ENCODE results near the gene GIPC2.
"Not testable (repeated sequence)": the region's sequence is repeated elsewhere in the genome, so short reads cannot be mapped to it uniquely, and the experiment has no call there.

Gene GIPC2

DNA sequence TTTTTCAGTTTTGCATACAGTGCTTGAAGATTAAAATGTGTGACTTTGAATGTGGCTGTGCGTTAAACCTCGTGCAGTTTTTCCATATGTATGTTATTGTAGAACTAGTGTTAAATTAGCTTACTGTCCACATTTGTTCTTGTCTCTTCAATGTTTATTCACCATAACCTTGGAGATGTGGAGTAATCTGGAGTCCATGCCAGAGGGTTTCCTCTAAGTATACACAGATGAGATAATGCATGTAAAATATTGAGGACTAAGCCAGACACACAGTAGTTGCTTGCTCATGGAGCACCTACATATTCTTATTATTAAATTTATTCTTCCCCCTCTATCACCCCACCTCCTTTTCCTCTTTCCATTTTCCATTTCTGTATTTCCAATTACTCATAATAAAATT is 7.7 kb upstream of the GIPC2 start:
- DNase-seq = no peak

DNA sequence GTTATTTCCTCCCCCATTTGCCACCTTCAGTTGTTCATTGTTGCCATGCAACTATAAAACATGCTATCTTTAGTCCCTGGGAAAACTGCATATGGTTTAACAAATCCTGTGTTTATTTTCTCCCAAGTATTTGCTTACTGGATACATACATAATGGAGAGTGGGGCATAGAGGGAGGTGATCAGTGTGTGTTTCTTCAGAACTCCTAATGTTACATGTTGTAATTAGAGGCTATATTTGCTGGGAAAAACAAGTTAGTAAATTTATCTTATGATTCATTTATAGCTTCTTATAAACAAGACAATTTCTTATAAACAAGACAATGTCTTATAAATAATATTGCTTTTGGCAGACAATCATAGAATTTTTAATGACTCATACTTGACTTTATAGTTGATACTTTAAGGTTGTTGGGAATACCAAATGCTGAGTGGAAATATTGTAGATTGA is 7.3 kb upstream of the GIPC2 start:
- DNase-seq = no peak

DNA sequence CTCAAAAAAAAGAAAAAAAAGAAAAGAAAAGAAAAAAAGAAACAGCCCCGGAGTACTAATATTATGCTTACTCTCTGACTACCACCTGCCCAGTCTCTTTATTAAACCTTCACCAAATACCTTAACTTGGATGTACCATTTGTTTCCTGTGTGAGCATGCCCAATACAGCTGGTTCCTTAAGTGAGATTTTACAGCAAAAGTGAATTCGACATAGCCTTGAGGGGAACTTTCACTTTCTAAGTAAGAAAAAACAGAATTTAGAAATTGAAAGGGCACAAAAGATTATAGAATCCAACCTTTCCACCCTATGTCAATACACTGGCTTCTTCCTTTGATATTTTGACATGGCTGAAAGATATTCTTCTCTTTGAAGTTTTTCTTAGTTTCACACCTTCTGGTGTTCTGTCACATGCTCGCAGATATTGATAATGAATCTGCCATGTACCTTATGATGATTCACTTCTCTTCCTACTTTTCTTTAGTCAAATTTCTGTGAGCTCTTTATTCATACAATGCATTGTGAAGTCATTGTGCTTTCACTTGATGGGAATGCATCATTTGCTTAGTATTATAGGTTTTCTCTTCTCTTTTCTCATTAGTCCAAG is 5.2 kb upstream of the GIPC2 start:
- no peak for DNase-seq

DNA sequence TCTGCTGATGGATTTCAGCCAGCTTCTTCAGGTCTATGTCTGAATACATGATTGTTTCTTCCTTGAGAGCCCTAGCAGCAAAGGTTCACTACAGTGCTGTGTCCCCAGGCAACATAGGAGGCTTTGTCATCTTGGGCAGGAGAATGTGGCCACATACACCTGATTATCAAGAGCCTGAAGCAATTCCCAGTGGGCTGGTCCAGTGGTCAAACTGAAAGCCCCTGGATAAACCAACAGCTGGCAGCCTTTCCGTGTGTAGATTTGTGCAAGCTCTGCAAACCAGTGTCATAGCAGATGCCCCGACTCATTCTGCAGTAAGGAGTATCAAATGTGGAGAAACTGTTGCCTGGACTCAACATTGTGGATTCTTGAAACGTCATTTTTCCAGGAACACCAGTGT is 2.3 kb upstream of the GIPC2 start:
- no peak for DNase-seq

DNA sequence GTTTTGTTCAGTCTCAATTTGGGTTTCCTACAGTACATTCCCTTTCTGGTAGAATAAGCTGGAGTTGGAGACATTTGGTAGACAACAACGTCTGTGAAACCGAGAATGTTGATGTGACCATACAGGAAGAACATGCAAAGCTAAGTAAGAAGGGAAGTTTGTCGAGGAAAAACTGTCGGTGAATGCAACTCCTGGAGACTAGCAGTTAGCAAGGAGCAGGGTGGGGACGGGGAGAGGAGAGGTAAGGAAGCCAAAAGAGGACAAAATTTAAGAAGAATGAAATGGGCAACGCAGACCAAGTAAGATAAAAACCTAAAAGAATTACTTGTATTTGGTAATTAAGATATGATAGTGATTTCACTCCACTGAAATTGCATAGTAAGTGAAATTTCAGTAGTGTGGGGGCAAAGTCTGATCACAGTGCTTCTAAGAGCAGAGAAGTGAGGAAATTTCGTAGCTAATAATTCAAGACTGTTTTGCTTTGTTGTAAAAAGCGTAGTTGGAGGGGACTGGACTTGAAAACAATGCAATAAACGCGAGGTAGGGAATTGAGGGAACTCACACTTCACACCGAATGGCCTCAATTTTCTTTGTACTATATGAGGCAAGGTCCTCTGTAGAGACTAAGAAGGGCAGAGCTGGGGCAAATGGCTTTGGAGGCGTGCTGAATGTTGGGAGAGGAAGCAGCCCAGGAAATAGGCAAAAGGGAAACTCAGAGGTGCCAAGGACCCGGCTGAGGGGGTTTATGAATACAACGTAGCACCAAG is 787 bp upstream of the GIPC2 start:
- no peak for DNase-seq

DNA sequence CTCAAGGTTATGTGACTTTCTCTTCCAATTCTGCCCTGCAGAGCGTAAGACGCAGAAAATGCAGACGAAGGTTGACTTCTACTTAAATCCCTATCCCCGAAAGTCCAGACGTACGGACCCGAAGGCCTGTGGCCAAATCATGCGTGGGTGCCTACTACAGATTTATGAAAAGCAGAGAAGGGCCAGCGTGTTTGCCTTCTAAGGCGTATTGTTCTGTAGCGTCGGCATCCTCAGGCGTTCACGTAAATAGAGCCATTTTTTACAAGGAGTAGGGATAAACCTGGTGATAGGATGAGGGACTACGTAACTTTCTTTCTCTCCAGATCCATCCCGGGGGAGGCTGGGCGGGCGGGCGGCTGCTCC is 222 bp upstream of the GIPC2 start:
- no peak for DNase-seq

DNA sequence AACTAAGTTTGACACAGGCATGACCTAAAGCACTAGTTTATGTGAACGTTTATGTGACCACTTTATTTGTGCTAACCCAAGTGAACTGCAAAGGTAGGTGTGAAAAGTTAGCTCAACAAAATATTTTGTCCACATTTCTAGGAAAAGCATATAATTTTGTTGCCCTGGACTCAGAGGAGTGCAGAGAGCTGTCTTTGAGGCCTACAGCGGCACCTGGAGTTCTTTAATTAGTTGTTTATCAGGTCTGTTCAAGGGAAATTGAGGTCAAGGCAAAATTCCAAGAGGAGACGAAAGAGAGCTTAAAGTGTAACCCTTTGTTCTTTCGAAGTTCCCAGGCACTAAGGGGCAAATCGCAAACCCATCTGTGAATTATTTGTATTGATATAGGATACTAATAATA is 1.3 kb downstream of the GIPC2 start:
- no peak for DNase-seq

DNA sequence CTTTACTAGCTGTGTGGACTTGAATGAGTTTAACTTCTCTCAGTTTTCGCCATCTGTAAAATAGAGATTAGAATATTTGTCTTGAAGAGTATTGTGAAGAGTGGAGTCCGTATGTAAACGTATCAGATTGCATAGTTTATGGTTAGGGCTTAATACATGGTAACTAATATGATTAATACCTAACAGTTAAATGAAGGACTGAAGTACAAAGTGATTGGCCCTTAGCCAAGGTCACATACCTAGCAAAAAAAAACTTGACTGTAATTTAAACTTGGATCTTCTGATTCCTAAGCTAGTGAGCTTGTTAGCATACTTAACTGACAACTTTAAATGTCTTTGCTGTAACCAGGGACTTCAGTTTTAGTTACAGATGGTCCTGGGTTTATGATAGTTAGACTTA is 1.9 kb downstream of the GIPC2 start:
- DNase-seq = no peak

DNA sequence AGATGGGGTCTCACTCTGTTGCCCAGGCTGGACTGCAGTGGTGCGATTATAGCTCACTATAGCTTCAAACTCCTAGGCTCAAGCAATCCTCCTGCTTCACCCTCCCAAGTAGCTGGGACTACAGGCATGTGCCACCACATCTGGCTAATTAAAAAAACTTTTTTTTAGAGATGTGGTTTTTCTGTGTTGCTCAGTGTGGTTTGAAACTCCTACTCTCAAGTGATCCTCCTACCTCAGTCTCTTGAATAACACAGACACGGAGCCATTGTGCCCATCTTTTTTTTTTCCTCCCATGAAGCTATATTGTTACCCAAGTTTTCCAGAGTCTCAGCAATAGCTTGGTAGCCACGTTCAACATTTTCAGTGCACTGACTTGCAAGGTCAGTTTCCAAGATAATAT is 2.7 kb downstream of the GIPC2 start:
- DNase-seq = no peak

DNA sequence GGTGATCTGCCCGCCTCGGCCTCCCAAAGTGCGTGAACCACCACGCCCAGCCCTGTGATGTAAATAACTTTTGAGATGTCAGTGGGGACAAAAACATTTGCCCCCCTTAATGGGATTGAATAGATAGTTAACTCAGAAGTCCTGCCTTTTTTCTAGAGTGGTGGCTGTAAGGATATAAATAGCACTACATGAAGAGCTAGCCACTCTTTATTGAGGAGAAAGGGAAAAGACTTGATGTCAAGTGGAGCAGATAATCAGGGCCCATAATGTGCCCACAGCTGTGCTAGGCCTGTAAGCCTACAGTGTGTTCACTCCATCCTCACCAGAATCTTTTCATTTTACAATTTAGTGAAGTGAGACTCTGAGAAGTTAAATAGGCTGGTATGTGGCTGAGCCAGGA is 3.6 kb downstream of the GIPC2 start:
- no peak for DNase-seq

DNA sequence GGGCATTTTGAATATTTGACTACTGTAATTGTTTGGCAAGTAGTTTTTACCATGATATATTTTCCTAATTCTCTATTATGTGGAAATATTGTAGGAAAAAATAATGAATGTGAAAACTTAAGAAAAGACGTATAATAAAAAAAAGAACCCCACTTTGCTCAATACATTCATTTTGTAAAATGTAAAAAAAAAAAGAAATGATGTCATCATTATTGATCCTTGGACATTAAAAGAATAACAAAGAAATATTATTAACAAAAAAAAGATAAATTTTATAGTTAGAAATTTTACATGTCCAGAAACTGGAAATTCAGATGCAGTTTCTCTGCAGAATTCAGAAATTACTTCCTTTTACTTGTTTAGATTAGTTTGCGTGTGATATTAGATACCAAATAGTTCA is 5.2 kb downstream of the GIPC2 start:
- no peak for DNase-seq

DNA sequence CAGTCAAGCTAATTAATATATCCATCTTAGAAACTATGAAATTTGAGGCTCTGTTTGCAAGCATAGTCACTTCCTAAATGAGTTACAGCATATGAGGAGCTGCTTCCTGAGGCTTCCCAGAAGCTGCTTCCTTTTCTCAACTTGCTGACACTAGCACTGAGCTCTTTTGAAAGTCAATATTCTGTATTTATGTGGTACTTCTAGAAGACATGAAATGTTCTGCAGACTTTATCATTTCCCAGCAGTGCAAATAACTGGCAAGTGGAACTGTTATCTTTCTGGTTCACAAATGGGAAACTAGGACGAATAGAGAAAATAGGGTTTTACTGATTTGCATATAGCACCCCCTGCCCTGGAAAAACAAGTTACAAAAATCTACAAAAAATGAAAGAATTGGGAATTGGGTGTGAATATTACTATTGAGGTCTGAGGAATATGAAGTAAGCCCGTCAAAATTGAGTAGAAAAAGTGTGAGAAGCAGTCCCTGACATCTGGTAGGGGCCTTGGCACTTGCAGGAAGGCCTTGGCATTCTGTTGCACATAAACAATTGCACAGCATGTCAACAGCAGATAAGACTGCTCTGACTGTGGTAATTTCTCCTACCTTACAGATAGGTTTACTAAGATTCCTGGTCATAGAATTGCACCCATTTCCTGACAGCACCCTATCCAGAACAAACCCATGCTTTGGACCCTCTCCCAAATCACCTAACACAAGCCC is 7.1 kb downstream of the GIPC2 start:
- DNase-seq = no peak

DNA sequence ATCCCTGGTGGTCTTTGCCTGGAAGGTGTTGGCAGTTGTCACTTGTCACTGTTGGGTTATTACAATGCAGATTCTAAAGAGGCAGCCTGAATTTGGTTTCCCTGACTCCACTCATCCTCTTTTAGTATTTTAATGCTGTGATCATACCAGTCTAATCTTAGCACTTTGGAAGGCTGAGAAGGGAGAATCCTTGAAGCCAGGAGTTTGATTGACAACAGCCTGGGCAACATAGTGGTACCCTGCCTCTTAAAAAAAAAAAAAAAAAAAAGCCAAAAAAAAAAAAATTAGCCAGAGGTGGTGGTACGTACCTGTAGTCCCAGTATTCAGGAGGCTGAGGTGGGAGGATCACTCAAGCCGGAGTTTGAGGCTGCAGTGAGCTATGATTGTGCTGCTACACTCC is 7.7 kb downstream of the GIPC2 start:
- no peak for DNase-seq

DNA sequence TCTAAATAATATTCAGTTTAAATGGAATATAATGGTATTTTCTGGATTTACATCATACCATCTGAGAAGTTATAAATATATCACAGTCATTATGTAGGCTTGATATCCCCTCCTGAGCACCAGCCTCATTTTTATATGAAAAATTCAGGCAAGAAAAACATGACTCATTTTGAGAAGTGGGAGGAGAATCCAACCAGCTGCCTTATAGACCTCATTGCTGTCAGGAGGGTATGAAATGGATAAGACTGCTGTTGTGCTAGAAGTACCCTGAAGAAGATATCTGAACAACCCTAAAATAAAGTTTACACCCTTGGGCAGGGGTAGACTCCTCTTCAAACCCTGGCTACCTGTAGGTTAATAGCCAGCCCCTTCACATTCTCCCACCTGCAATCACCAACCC is 8.8 kb downstream of the GIPC2 start:
- DNase-seq = no peak

DNA sequence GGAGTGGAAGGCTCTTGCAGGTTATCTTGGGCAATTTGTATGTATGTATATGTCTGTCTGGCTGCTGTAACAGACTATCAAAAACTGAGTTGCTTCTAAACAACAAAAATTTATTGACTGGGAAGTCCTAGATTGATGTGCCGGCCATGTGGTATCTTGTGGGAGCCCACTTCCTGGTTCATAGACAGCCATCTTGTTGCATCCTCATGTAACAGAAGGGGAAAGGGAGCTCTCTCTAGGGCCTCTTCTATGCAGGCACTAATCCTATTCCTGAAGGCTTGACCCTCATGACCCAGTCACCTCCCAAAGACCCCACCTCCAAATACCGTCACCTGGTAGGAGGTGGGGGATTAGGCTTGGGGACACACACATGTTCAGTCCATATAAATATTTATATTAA is 9.2 kb downstream of the GIPC2 start:
- DNase-seq = no peak

DNA sequence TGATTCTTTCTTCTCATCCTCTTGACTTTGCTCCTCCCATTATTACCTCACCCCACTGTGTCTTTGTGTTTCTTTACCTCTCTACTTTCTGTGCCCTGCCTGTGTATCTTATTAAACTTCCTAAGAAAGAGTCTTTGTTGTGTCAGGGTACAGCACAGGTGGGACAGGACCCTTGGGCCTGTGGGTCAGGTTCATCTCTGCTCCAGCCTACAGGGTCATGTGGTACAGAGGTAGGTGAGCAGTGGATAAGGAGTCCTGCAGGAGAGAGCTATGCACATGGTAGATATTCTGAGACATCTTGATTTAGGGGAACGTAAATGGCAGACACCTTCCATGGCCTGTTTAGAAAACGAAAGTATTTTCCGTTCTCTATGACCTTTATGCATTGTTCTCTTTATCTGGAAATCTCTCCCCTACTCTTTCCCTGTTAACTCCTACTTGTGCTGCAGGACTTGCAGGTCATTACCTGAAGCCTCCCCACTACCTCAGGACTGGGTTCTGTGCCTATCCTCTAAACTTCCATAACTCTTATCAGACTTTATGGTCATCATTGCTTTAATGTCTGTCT is 9.9 kb downstream of the GIPC2 start:
- no peak for DNase-seq

DNA sequence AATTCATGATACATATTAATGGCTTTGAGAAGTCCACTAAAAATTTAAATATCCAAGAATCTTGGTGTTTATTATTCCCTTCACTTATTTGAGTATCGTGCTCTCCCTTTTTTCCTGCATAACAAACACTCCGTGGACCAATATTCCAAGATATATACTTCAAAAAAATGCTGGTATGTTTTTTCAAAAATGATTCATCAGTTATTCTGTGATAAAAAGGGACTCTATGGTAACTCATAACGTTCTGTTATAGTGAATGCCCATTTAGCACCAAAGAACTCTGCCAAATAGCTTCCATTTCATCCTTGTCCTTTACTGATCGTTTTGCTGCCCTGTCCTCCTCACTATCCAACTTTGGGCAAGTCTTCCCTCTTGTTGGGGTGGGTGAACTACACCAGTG is 12.9 kb downstream of the GIPC2 start:
- no peak for DNase-seq

DNA sequence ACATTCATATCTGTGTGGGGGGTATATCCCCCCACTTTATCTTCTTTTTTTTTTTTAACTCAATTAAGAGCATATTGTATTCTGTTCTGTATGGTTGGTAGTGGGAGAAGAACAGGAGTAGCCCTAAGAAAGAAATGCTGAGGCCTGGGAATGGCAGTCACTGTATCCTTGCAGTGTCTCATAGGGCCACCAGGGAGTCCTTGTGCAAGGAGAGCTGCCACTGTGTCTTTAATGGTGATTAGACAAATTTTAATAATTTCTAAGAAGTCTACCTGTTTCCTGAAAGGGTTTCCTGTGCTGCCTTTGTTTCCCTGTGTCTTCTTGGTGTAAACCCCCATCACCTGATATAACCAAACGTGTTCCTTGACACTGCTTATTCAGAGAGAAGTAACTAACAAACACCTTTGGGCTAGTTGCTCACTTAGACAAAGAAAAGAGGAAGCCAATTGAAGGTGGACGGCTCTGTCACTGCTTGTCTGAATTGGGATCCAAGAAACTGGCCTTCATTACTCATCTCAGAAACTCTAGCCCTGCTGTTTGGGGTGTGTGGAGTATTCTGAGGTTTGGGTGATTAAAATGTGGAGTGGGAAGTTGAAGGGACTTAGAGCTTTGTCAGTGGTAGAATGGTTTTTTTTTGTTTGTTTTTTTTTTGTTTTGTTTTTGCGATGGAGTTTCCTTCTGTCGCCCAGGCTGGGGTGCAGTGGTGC is 15.2 kb downstream of the GIPC2 start:
- DNase-seq = no peak

DNA sequence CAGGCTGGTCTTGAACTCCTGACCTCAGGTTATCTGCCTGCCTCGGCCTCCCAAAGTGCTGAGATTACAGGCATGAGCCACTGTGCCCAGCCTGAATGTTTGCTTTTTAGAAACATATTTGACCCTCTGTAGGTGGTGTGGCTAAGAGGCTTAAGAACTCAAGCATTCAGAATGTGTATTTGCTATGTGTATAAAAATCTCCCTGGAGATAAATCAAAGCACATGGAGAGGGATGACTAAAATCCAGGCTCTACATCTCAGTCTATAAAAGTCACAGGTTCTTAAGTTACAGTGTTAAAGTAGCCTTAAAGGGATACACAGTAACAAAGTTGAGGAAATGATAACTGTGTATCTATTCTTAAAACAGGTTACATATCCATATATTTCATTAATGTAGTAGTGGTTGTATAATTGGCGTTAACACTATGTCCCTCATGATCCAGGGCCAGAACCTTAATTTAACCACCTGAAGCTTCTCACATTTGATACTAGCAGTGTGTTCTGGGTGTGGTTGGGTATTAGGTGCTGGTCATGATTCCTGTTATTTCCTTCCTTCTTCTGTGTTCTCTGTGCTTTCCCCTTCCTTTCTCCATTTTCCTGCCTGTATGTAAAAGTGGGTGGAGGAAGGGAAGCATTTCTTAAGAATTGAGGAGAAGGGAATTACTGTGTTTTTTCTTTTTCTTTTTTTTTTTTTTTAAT is 16.2 kb downstream of the GIPC2 start:
- no peak for DNase-seq

DNA sequence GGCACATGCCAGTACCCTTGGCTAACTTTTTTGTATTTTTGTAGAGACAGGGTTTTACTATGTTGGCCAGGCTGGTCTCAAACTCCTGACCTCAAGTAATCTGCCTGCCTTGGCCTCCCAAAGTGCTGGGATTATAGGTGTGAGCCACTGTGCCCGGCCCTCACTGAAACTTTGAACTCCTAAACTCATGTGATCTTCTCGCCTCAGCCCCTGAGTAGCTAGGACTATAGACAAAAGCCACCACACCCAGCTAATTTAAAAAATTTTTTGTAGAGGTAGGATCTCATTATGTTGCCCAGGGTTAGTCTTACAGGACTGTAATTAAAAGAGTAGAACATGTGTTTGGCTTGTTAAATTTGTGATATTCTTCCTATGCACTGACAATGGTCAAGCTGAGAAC is 19.1 kb downstream of the GIPC2 start:
- DNase-seq = not testable (repeated sequence)

DNA sequence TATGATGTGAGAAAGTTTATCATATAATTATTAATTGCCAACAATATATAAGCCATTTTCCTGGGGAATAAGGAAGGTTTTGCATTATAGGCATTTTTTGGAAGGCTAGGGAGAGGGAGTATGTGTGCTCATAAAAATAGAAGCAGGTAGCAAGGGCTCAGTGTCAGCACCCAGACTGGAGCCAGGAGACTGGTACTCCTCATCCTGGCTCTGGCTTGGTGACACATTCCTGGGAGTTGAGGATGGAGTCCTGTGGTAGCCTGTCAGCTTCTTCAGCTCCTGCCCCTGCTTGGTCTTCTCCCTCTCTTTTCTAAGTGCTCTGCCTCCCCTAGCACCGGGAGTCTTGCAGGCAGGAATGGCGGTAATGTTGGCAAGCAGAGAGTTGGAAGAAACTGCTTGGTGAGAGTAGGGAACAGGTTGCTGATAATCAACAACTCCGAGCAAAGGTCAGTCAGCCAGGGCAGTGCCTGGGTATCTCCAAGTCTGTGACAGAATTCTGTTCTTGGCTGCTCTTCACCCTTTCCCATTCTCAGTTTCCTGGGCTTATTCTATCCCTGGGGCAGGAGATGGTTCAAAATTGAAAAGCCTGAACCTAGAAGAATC is 23.0 kb downstream of the GIPC2 start:
- no peak for DNase-seq

DNA sequence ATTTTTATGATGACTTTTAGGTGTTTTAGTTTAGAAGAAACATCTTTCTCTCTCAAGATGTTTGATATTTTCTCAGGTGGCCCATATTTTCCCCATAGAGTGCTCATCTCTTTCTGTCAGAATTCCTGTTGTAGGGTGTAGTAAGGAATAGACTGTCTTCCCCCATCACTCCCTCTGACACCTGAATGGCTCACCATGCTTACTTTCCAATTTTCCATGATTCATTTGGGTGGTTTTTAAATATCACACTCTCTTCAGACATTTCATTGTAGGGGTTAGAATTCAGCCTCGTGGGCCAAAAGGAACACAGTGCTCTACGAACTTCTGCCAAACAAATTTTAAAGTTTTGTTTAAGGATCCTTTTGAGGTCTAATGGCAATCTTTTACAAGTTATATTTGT is 24.0 kb downstream of the GIPC2 start:
- DNase-seq = no peak
